ENCODE data around the gene BLOC1S1.

DNA sequence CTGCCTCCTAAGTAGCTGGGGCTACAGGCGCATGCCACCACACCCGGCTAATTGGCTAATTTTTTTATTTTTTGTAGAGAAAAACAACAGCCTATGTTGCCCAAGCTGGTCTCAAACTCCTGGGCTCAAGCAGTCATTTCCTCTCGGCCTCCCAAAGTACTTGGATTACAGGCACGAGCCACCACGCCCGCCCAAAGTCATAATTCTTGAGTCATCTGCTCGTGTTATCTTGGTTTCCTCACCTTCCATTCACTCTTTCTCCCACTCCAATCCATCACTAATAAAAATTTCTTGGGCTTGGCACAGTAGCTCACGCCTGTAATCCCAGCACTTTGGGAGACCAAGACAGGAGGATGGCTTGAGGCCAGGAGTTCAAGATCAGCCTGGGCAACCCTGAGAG is 40.2 kb upstream of the BLOC1S1 start:
- TF ChIP-seq, protein P1, sequence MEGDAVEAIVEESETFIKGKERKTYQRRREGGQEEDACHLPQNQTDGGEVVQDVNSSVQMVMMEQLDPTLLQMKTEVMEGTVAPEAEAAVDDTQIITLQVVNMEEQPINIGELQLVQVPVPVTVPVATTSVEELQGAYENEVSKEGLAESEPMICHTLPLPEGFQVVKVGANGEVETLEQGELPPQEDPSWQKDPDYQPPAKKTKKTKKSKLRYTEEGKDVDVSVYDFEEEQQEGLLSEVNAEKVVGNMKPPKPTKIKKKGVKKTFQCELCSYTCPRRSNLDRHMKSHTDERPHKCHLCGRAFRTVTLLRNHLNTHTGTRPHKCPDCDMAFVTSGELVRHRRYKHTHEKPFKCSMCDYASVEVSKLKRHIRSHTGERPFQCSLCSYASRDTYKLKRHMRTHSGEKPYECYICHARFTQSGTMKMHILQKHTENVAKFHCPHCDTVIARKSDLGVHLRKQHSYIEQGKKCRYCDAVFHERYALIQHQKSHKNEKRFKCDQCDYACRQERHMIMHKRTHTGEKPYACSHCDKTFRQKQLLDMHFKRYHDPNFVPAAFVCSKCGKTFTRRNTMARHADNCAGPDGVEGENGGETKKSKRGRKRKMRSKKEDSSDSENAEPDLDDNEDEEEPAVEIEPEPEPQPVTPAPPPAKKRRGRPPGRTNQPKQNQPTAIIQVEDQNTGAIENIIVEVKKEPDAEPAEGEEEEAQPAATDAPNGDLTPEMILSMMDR (optimal IDR thresholded peaks at IDR 0.05 in 1 of 3, IDR thresholded peaks at IDR 0.05 in 1 of 3, conservative IDR thresholded peaks at IDR 0.05 in 1 of 3; ENCODE audit: extremely low read depth in 1 of 3, insufficient read depth in 2 of 3, low read length in 3 of 3), result no peak
- TF ChIP-seq EZH2 (IDR thresholded peaks at IDR 0.05; ENCODE audit: low read length), result no peak

Measured in keratinocyte (primary cell).